ENCODE measurements around the gene KIAA1958. TPM values are rescaled to one million over a fixed set of nuclear protein-coding genes. Genes with fewer than 3 reads are reported as not detected.
A peak's percentile ranks its signal among the peaks of the same experiment; 100 is the strongest.

Gene KIAA1958
- total and polyA plus RNA-seq, 2 of the 8 experiments (the other 6 are each of a cell fraction or from before 2014, with no cell fraction given) = 11.4 to 43.8 TPM

DNA sequence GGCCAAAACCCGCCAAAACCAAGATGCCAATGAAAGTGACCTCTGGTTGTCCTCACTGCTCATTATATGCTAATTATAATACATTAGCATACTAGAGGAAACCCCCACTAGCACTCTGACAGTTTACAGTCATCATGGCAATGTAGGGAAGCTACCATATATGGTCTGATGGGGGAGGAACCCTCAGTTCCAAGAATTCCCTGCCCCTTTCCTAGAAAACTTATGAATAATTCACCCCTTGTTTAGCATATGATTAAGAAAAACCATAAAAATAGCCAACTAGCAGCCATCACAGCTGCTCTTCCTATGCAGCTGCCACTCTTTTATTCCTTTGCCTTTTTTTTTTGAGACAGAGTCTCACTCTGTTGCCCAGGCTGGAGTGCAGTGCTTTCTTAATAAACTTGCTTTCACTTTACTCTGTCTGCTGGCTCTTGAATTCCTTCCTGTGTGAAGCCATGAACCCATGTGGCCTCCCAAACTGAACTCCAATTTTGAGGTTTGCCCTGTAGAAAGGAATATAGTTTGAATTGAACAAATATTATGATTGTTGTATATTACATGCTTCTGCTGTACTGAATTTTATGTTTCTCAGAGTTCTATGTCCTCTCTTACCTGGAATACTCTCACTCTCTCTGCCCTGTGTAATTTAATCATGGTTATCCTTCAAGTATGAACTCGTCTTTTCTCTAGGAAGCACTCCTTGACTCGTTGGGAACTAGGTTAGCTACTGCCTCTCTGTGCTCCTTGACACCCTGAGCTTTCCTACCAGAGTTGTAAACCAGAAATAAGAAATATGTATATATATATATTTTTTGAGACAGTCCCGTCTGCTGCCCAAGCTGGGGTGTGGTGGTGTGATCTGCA is 59.8 kb downstream of the KIAA1958 start:
- H4K8ac ChIP-seq (ENCODE audit: extremely low read depth, insufficient read depth, low read length) = no peak overlapping the region
- no peak overlapping the region for H3K9ac ChIP-seq (replicated peaks in 1 of 4; ENCODE audit: extremely low read depth in 1 of 4, low read depth in 3 of 4, low read length in 3 of 4)
- peak overlapping the region; percentile 95 for H3K4ac ChIP-seq (replicated peaks; ENCODE audit: insufficient read length, low read depth, low read length)
- H3K4me3 ChIP-seq (ENCODE audit: extremely low read depth in 1 of 4, insufficient read depth in 2 of 4, low read depth in 3 of 4, low read length in 4 of 4) = no peak overlapping the region
- H3K23me2 ChIP-seq (ENCODE audit: low read depth, low read length) = no peaks in the 10 kb centered on the region
- FAIRE-seq (no peak), DNase-seq (ENCODE audit: low read depth in 1 of 2, low spot score in 2 of 2) (no peak)
- H2BK120ac ChIP-seq (replicated peaks; ENCODE audit: low read depth, low read length) = peak overlapping the region; percentile 68
- peaks cover 3 to 82% of the 10 kb centered on the region in 2 experiments; a peak in 3 of 4 replicates for H3K79me2 ChIP-seq (ENCODE audit: control insufficient read depth in 1 of 2, insufficient read depth in 2 of 2, low read length in 2 of 2)
- H2BK15ac ChIP-seq (ENCODE audit: low read length) = no peak overlapping the region; the same call in 1 of the 2 replicates
- H4K91ac ChIP-seq (replicated peaks; ENCODE audit: insufficient read length, low read length) = peak overlapping the region; percentile 77
- peaks cover 6% of the 10 kb centered on the region for H3K79me1 ChIP-seq (ENCODE audit: low read depth, low read length)
- no peak overlapping the region for H3K56ac ChIP-seq (replicated peaks; ENCODE audit: insufficient read length, low read depth, low read length)
- peak overlapping the region; percentile 69 for H4K5ac ChIP-seq (ENCODE audit: insufficient read length, low read depth, low read length)
- H3K23ac ChIP-seq (ENCODE audit: insufficient read length) = no peak overlapping the region
- WGBS, 2 experiments (ENCODE audit: extremely low coverage in 1 of 2, insufficient coverage in 1 of 2, insufficient read length in 1 of 2, insufficient replicate concordance in 2 of 2, low coverage in 1 of 2, low lambda C conversion rate in 2 of 2, missing lambda C conversion rate in 1 of 2) = 57% methylated on average over 4 of the region's 4 CpGs; no CpG with 5 or more reads in 1 of the 2 experiments
- H3K27ac ChIP-seq (ENCODE audit: low read depth, low read length) = no peak overlapping the region; the same call in 1 of the 2 replicates
- H3K4me1 ChIP-seq (replicated peaks in 1 of 4; ENCODE audit: control insufficient read depth in 3 of 4, insufficient read depth in 4 of 4, low read length in 3 of 4) = peaks cover 11 to 21% (median 18%) of the 10 kb centered on the region in 4 experiments
- H2AK5ac ChIP-seq (ENCODE audit: low read depth, low read length) = peak overlapping the region; percentile 66; the same call in 1 of the 2 replicates
- peak overlapping the region; percentile 89; the same call in 1 of the 2 replicates for H2BK12ac ChIP-seq (ENCODE audit: low read depth, low read length)
- H3K27me3 ChIP-seq (replicated peaks in 1 of 4; ENCODE audit: control insufficient read depth in 3 of 4, extremely low read depth in 1 of 4, insufficient read depth in 3 of 4, low read length in 3 of 4) = no peaks in the 10 kb centered on the region
- H3K36me3 ChIP-seq (ENCODE audit: control insufficient read depth in 2 of 4, insufficient read depth in 4 of 4, low read length in 3 of 4) = no peaks in the 10 kb centered on the region
- ChIA-PET POLR2A (ENCODE audit: partially characterized antibody) (interaction anchor here (1.2 kb wide), 1 partner anchor 31 kb away, joined by 4 read pairs; no protein-coding TSS in a partner anchor), CTCF (ENCODE audit: partially characterized antibody) (interaction anchor here (0.8 to 1.1 kb wide), 2 partner anchors 28 to 94 kb away, joined by 3 to 4 read pairs; no protein-coding TSS in a partner anchor)
- peak overlapping the region; percentile 36; the same call in 1 of the 2 replicates for H3K18ac ChIP-seq (ENCODE audit: extremely low read depth, low read length)
- H2BK5ac ChIP-seq (ENCODE audit: low read depth, low read length) = peak overlapping the region; percentile 75; the same call in 1 of the 2 replicates
- H3K14ac ChIP-seq (ENCODE audit: insufficient read length) = no peak overlapping the region
- peaks cover 0 to 5% of the 10 kb centered on the region in 2 experiments; a peak in 2 of 4 replicates for H3K9me3 ChIP-seq (ENCODE audit: insufficient read depth in 2 of 2, low read depth in 1 of 2, low read length in 1 of 2)
- peak overlapping the region; percentile 43; the same call in 1 of the 2 replicates for H2BK20ac ChIP-seq (ENCODE audit: low read length)
- TF ChIP-seq SIRT6 (IDR thresholded peaks at IDR 0.05; ENCODE audit: low read length) (no peak), SRF (IDR thresholded peaks at IDR 0.05; ENCODE audit: low read depth, low read length) (peak; percentile 86)
- no peak overlapping the region for H2AFZ ChIP-seq (ENCODE audit: low read length)
- peak overlapping the region in 1 of 2 experiments; percentile 29; a peak in 2 of 4 replicates for H3K4me2 ChIP-seq (ENCODE audit: insufficient read depth in 1 of 2, low read depth in 2 of 2, low read length in 2 of 2)
- H4K20me1 ChIP-seq (replicated peaks in 1 of 2; ENCODE audit: control insufficient read depth in 1 of 2, insufficient read depth in 2 of 2, low read length in 2 of 2) = peaks cover 6 to 9% of the 10 kb centered on the region in 2 experiments

All from H1 (cell line).